RWPE1 (cell line): Measurements from ENCODE around the gene LHX2.

Source experiments
- CTCF ChIA-PET: fragments of 350-600 bp; sonication (Branson Sonifier 250); formaldehyde crosslinking; extraction: SDS; loops from one replicate; lab custom pipeline; 2021; lab: Yijun Ruan, JAX
- POLR2A ChIA-PET: fragments of 400-600 bp; formaldehyde crosslinking; extraction: SDS; loops from one replicate; lab custom pipeline; 2020; ENCODE audit warnings: antibody characterized with exemption; ENCODE audit not compliant: low non-redundant PET; lab: Yijun Ruan, JAX
- DNase-seq: peaks from one replicate; pipeline ENCODE4 v3.0.0; 2012; ENCODE audit warnings: low spot score
- H3K27ac ChIP-seq: fragments of 450-650 bp; 2 replicates; pipeline ENCODE4 v1.5.1; 2017
- TF ChIP-seq, protein P1 (sequence below): fragments of 450-650 bp; conservative IDR thresholded peaks from 2 replicates; pipeline ENCODE4 v1.5.1; 2017; ENCODE audit warnings: low read depth, mild to moderate bottlenecking

LHX2 gene

GRCh38 chr9:124011460-124012301, at the start of gene LHX2:
Gene LHX2 (plus strand): TSS chr9:124011768. CDS start chr9:124012349, 581 bp downstream.
- TF ChIP-seq, protein P1, sequence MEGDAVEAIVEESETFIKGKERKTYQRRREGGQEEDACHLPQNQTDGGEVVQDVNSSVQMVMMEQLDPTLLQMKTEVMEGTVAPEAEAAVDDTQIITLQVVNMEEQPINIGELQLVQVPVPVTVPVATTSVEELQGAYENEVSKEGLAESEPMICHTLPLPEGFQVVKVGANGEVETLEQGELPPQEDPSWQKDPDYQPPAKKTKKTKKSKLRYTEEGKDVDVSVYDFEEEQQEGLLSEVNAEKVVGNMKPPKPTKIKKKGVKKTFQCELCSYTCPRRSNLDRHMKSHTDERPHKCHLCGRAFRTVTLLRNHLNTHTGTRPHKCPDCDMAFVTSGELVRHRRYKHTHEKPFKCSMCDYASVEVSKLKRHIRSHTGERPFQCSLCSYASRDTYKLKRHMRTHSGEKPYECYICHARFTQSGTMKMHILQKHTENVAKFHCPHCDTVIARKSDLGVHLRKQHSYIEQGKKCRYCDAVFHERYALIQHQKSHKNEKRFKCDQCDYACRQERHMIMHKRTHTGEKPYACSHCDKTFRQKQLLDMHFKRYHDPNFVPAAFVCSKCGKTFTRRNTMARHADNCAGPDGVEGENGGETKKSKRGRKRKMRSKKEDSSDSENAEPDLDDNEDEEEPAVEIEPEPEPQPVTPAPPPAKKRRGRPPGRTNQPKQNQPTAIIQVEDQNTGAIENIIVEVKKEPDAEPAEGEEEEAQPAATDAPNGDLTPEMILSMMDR, result no peak
- H3K27ac ChIP-seq, result no peak within 1 kb of the TSS
- POLR2A ChIA-PET, result no interaction called here
- DNase-seq, result peak; percentile 79
- CTCF ChIA-PET, result no interaction called here

DNA sequence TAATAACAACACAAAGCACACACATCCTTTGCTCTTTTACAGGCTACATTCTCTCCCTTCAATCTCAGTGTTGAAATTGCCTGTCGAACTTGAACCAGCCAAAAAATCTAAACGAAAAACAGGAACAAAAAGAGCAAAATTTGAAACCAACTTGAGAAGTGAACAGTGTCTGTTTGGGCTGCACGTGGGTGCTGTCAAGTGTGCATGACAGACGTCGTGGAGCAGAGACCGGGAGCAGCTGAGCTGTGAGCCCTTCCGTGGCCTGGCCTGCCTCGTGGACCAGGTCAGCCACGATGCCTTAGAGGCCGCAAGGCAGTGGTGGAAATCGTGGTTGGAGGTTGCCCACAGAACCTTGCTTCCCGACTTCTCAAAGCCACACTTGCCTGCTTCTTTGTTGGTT, 46.8 kb upstream of the LHX2 start:
- CTCF ChIA-PET, result no interaction called here

DNA sequence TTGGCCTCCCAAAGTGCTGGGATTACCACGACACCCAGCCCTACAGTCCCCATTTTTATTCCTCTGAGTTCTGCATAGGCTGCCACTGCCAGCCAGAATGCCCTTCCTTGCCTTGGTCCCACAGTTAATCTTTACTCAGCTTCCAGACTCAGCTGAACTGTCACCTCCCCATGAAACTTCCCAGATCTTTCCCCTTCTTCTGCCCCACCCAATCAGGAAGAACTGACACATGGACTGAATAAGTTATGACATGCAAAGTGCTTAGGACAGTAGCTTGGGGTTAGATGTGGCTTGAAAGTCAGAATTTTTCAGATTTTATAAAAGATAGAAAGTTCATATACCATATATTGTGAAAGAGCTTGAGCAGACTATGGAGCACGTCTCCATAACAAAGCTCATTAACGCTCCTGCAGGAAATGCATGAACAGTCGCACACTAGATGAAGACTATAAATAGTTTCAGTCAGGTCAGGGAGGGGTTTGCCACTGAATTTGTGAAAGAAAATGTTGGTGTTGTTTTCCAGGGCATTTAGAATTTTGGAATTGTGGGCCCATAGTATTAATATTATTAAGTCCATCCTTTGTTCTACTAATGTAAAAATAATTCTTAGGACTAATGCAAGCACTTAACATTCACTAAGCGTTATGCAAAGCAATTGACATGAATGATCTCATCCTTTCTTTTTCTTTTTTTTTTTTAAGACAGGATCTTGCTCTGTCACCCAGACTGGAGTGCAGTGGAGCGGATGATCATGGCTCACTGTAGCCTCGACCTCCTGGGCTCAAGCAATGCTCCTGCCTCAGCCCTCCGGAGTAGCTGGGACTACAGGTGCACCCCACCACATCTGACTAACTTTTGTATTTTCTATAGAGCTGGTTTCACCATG, 45.5 kb upstream of the LHX2 start:
- TF ChIP-seq, protein P1, result no peak
- CTCF ChIA-PET, result no interaction called here
- POLR2A ChIA-PET, result no interaction called here
- H3K27ac ChIP-seq, result no peak overlapping the region
- DNase-seq, result no peak

More for the DNA sequence above, 46.8 kb upstream of the LHX2 start:
- POLR2A ChIA-PET, result no interaction called here
- TF ChIP-seq, protein P1, result no peak
- no peak for DNase-seq
- H3K27ac ChIP-seq, result no peak overlapping the region

- ChIA-PET CTCF (no interaction called here), POLR2A (no interaction called here)
- TF ChIP-seq, protein P1, result no peak
- DNase-seq, result no peak
- no peak overlapping the region for H3K27ac ChIP-seq
Measured at GRCh38 chr9:123967323-123967722, 44.2 kb upstream of the LHX2 start.

DNA sequence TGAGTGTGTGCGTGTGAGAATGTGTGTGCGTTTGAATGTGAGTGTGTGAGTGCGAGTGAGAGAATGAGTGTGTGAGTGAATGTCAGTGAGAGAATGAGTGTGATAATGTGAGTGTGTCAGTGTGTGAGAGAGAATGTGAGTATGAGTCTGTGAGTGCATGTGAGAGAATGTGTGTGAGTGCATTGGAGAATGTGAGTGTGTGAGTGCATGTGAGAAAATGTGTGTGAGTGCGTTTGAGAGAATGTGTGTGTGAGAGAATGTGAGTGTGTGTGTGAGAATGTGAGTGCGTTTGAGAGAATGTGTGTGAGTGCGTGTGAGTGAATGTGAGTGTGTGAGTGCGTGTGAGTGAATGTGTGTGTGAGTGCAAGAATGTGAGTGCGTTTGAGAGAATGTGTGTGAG, 39.0 kb upstream of the LHX2 start:
- TF ChIP-seq, protein P1, result no peak
- no peak overlapping the region for H3K27ac ChIP-seq
- ChIA-PET CTCF (no interaction called here), POLR2A (no interaction called here)
- no peak for DNase-seq

- no peak overlapping the region for H3K27ac ChIP-seq
- POLR2A ChIA-PET, result no interaction called here
- CTCF ChIA-PET, result no interaction called here
- no peak for DNase-seq
- TF ChIP-seq, protein P1, result no peak
Measured at GRCh38 chr9:123973590-123974223, 37.9 kb upstream of the LHX2 start.
